Measurements from ENCODE around the gene LRP6. TPM values are rescaled to one million over a fixed set of nuclear protein-coding genes. Genes with fewer than 3 reads are reported as not detected.

Gene LRP6
- total RNA-seq, 1 experiment from 2014 or later, result 72.8 TPM

DNA sequence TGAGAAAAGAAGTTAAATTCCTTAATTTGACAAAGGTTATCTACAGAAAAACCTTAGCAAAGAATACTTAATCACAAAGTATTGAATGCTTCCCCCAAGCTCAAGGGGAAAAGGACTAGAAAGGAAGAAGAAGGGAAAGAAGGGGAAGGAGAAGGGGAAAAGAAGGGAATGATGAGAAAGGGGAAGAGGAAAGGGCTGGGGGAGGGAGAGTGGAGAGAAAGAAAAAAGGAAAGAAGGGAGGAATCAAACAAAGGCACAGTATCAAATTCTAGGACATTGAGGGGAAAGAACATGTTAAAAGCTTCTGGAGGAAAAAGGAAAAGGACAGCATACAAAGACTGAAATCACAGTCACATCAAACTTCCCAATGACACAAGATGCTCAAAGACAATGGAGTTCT, 125.8 kb downstream of the LRP6 start (continued):
- TF ChIP-seq, protein P1, sequence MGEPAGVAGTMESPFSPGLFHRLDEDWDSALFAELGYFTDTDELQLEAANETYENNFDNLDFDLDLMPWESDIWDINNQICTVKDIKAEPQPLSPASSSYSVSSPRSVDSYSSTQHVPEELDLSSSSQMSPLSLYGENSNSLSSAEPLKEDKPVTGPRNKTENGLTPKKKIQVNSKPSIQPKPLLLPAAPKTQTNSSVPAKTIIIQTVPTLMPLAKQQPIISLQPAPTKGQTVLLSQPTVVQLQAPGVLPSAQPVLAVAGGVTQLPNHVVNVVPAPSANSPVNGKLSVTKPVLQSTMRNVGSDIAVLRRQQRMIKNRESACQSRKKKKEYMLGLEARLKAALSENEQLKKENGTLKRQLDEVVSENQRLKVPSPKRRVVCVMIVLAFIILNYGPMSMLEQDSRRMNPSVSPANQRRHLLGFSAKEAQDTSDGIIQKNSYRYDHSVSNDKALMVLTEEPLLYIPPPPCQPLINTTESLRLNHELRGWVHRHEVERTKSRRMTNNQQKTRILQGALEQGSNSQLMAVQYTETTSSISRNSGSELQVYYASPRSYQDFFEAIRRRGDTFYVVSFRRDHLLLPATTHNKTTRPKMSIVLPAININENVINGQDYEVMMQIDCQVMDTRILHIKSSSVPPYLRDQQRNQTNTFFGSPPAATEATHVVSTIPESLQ (CRISPR knock-in tag; IDR thresholded peaks at IDR 0.05), result no peak
- TF ChIP-seq RELA (CRISPR knock-in tag; IDR thresholded peaks at IDR 0.05; ENCODE audit: borderline replicate concordance), result no peak
- TF ChIP-seq, protein P2, sequence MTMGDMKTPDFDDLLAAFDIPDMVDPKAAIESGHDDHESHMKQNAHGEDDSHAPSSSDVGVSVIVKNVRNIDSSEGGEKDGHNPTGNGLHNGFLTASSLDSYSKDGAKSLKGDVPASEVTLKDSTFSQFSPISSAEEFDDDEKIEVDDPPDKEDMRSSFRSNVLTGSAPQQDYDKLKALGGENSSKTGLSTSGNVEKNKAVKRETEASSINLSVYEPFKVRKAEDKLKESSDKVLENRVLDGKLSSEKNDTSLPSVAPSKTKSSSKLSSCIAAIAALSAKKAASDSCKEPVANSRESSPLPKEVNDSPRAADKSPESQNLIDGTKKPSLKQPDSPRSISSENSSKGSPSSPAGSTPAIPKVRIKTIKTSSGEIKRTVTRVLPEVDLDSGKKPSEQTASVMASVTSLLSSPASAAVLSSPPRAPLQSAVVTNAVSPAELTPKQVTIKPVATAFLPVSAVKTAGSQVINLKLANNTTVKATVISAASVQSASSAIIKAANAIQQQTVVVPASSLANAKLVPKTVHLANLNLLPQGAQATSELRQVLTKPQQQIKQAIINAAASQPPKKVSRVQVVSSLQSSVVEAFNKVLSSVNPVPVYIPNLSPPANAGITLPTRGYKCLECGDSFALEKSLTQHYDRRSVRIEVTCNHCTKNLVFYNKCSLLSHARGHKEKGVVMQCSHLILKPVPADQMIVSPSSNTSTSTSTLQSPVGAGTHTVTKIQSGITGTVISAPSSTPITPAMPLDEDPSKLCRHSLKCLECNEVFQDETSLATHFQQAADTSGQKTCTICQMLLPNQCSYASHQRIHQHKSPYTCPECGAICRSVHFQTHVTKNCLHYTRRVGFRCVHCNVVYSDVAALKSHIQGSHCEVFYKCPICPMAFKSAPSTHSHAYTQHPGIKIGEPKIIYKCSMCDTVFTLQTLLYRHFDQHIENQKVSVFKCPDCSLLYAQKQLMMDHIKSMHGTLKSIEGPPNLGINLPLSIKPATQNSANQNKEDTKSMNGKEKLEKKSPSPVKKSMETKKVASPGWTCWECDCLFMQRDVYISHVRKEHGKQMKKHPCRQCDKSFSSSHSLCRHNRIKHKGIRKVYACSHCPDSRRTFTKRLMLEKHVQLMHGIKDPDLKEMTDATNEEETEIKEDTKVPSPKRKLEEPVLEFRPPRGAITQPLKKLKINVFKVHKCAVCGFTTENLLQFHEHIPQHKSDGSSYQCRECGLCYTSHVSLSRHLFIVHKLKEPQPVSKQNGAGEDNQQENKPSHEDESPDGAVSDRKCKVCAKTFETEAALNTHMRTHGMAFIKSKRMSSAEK (CRISPR knock-in tag; IDR thresholded peaks at IDR 0.05; ENCODE audit: borderline replicate concordance), result no peak
- TF ChIP-seq, protein P3, sequence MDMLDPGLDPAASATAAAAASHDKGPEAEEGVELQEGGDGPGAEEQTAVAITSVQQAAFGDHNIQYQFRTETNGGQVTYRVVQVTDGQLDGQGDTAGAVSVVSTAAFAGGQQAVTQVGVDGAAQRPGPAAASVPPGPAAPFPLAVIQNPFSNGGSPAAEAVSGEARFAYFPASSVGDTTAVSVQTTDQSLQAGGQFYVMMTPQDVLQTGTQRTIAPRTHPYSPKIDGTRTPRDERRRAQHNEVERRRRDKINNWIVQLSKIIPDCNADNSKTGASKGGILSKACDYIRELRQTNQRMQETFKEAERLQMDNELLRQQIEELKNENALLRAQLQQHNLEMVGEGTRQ (CRISPR knock-in tag; IDR thresholded peaks at IDR 0.05), result no peak
- TF ChIP-seq, protein P4, sequence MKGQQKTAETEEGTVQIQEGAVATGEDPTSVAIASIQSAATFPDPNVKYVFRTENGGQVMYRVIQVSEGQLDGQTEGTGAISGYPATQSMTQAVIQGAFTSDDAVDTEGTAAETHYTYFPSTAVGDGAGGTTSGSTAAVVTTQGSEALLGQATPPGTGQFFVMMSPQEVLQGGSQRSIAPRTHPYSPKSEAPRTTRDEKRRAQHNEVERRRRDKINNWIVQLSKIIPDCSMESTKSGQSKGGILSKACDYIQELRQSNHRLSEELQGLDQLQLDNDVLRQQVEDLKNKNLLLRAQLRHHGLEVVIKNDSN (CRISPR knock-in tag; IDR thresholded peaks at IDR 0.05), result no peak
- TF ChIP-seq, protein P5, sequence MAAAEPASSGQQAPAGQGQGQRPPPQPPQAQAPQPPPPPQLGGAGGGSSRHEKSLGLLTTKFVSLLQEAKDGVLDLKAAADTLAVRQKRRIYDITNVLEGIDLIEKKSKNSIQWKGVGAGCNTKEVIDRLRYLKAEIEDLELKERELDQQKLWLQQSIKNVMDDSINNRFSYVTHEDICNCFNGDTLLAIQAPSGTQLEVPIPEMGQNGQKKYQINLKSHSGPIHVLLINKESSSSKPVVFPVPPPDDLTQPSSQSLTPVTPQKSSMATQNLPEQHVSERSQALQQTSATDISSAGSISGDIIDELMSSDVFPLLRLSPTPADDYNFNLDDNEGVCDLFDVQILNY (CRISPR knock-in tag; IDR thresholded peaks at IDR 0.05), result no peak

DNA sequence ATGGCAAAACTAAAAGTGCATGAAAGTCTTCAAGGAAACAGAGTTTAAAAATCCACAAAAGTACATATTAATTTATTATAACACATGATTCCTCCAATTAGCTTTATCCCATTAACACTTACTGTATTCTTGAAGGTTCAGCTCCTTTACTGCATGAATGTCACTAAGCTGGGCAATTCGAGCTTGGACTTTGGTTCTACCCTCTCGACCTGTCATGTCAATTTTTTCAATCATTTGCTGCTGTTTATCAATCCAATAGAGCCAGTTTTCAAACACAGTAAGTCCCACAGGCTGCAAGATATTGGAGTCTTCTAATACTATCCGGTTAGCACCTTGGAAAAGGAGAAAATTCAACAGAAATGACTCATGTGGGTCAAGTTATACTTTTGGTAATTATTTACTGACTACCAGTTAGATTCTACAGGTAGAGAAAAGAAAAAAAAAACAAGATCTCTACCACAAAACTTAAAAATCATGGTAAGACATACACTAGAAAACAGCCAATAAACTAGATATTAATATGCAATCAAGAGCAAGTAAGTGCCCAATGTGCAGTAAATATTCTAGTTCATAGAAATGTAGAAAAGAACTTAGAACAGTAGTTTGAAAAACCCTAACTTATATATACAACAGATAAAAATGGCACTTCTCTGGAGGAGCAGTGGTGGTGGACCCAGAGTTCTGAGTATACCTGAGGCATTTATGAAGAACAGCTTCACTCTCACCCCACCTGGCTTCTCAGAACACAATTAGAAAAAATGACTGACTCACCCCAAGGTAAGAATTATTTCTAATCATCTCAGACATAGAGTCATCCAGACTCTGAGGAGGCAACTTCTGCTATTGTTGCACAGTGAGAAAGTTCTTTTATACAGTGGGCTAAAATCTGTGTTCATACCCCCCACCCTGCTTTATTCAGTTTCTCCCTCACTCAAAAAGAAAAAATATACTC, 128.4 kb downstream of the LRP6 start:
- Mint-ChIP-seq H3K4me3 (no peak overlapping the region), H3K4me1 (peaks cover 6% of the 10 kb centered on the region), H3K27ac (no peak overlapping the region), H3K36me3 (peaks cover 24% of the 10 kb centered on the region), H3K27me3 (ENCODE audit: low read depth) (no peaks in the 10 kb centered on the region), H3K9me3 (no peaks in the 10 kb centered on the region)
- POLR2A ChIA-PET, result no interaction called here
- ATAC-seq (no peak), DNase-seq (ENCODE audit: low spot score) (no peak)
- CTCF ChIA-PET, result interaction anchor here (0.7 kb wide), 1 partner anchor 45 kb away, joined by 4 read pairs; no protein-coding TSS in a partner anchor
- TF ChIP-seq, protein P6, sequence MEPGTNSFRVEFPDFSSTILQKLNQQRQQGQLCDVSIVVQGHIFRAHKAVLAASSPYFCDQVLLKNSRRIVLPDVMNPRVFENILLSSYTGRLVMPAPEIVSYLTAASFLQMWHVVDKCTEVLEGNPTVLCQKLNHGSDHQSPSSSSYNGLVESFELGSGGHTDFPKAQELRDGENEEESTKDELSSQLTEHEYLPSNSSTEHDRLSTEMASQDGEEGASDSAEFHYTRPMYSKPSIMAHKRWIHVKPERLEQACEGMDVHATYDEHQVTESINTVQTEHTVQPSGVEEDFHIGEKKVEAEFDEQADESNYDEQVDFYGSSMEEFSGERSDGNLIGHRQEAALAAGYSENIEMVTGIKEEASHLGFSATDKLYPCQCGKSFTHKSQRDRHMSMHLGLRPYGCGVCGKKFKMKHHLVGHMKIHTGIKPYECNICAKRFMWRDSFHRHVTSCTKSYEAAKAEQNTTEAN (CRISPR knock-in tag; IDR thresholded peaks at IDR 0.05), result no peak
- TF ChIP-seq OVOL2 (CRISPR knock-in tag; IDR thresholded peaks at IDR 0.05; ENCODE audit: borderline replicate concordance) (no peak), ZNF219 (CRISPR knock-in tag; IDR thresholded peaks at IDR 0.05; ENCODE audit: borderline replicate concordance) (no peak), NR3C1 (CRISPR knock-in tag; conservative IDR thresholded peaks at IDR 0.05; ENCODE audit: low read depth) (no peak), ETV6 (CRISPR knock-in tag; IDR thresholded peaks at IDR 0.05) (no peak), CBFB (CRISPR knock-in tag; IDR thresholded peaks at IDR 0.05; ENCODE audit: low read depth) (no peak), CREB1 (CRISPR knock-in tag; IDR thresholded peaks at IDR 0.05) (no peak), GABPB1 (CRISPR knock-in tag; IDR thresholded peaks at IDR 0.05) (no peak)
- TF ChIP-seq, protein P7, sequence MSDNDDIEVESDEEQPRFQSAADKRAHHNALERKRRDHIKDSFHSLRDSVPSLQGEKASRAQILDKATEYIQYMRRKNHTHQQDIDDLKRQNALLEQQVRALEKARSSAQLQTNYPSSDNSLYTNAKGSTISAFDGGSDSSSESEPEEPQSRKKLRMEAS (CRISPR knock-in tag; IDR thresholded peaks at IDR 0.05), result no peak
- TF ChIP-seq, protein P1 (CRISPR knock-in tag; IDR thresholded peaks at IDR 0.05), result no peak
- TF ChIP-seq, protein P8, sequence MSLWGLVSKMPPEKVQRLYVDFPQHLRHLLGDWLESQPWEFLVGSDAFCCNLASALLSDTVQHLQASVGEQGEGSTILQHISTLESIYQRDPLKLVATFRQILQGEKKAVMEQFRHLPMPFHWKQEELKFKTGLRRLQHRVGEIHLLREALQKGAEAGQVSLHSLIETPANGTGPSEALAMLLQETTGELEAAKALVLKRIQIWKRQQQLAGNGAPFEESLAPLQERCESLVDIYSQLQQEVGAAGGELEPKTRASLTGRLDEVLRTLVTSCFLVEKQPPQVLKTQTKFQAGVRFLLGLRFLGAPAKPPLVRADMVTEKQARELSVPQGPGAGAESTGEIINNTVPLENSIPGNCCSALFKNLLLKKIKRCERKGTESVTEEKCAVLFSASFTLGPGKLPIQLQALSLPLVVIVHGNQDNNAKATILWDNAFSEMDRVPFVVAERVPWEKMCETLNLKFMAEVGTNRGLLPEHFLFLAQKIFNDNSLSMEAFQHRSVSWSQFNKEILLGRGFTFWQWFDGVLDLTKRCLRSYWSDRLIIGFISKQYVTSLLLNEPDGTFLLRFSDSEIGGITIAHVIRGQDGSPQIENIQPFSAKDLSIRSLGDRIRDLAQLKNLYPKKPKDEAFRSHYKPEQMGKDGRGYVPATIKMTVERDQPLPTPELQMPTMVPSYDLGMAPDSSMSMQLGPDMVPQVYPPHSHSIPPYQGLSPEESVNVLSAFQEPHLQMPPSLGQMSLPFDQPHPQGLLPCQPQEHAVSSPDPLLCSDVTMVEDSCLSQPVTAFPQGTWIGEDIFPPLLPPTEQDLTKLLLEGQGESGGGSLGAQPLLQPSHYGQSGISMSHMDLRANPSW (CRISPR knock-in tag; conservative IDR thresholded peaks at IDR 0.05; ENCODE audit: low read depth), result no peak

All from WTC11 (cell line).